Measurements from ENCODE around the gene SERTAD2.

SERTAD2 gene

DNA sequence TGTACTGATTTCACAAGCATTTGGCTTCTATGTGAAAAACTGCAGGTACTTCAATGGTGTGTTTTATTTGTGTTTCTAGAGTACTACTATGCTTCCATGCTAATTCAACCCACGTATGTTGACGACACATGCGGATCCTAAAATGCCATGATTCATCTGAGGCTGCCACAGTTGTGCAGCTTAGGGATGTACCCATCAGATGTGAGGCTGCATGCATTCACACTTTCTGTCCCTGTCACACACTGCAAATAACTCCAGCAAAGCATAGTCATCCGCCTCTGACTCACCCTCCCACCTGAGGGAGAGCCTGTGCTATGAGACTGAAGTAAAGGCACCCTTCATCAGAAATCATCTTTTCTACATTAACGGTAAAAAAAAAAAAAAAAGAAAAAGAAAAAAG lies 22.1 kb upstream of the SERTAD2 start:
- DNase-seq (ENCODE audit: low spot score) = peak; percentile 43

DNA sequence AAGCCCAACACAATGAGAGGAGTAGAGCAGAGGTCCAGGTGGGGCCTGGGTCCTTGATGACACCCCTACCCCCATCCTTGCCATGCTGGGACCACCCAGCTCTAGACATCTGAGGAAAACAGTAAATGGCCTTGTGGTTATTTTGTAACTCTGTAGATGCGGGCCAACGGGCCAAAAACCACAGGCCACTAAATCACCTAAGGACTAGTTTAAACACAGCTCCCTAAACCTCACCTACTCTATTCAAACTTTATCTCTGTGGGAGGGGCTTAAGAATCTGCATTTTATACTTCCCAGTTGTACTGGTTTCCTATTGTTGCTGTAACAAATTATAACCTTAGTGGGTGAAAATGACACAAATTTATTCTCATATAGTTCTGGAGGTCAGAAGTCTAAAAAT lies 19.0 kb upstream of the SERTAD2 start:
- DNase-seq (ENCODE audit: low spot score) = no peak

GRCh38 chr2:64670047-64670446 lies 16.3 kb upstream of the SERTAD2 start:
- DNase-seq (ENCODE audit: low spot score) = no peak

- DNase-seq (ENCODE audit: low spot score) = no peak
These were observed 15.6 kb upstream of the SERTAD2 start for GRCh38 chr2:64669288-64669687.

DNA sequence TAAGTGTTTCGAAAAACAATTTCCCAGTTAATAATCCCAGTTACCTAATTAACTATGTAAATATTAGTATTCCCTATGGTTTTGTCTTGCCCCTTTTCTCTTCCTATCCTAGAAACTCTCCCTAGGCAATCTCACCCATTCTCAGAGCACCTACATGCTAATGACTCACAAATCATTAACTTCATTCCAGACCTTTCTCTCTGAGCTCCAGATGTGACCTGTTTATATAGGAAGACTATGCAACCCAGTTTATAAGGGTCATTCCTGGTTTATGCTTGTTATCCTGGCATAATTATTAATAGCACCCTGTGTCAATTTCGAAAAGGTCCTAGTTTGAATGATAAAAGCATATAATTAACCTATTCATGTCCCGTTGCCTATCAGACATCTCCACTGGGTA lies 14.8 kb upstream of the SERTAD2 start:
- DNase-seq (ENCODE audit: low spot score) = no peak

DNA sequence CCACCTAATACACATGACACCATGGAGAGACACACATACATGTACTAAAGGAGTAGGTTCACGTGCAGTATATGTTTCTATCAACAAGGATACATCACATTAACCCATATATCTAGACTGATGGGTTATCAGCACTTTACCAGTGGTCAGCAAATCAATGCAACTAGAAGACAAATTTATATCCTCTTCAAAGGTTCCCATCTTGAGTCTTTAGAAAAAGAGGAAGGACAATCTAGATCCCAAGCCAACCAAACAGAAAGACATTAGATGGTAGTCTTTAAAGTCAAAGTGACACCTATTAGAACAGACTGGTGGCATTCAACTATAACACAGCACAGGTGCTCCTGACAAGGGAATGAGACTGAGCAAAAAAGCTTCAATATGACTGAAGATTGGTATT lies 13.8 kb upstream of the SERTAD2 start:
- no peak for DNase-seq (ENCODE audit: low spot score)

GRCh38 chr2:64666810-64667438 lies 13.2 kb upstream of the SERTAD2 start:
- no peak for DNase-seq (ENCODE audit: low spot score)

DNA sequence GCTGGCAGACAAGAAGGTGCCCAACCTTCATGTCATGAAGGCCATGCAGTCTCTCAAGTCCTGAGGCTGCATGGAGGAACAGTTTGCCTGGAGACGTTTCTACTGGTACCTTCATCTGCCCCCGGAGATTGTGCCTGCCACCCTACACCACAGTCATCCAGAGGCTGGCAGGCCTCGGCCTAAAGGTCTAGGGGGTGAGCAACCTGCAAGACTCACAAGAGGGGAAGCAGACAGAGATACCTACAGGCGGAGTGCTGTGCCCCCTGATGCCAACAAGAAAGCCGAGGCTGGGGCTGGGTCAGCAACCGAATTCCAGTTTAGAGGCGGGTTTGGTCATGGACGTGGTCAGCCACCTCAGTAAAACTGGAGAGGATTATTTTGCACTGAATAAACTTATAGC lies 12.0 kb upstream of the SERTAD2 start:
- no peak for DNase-seq (ENCODE audit: low spot score)

DNA sequence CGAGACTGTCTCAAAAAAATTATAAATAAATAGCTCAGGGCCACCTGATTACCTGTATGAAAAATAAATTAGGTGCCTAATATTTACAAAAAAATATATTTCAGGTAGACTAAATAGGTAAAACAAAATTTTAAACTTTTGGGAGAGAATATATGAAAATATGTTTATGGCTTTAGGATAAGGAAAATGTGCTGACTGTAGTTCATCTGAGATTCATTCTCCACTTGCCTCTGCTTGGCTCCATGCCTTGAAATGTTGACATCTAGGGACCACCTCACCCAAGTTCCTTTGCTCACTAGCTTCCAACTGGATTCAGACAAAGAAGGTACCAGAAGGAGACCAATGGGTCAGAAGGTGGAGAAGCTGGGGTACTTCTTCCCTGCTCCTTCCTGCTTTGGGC lies 9.7 kb upstream of the SERTAD2 start:
- no peak for DNase-seq (ENCODE audit: low spot score)

DNA sequence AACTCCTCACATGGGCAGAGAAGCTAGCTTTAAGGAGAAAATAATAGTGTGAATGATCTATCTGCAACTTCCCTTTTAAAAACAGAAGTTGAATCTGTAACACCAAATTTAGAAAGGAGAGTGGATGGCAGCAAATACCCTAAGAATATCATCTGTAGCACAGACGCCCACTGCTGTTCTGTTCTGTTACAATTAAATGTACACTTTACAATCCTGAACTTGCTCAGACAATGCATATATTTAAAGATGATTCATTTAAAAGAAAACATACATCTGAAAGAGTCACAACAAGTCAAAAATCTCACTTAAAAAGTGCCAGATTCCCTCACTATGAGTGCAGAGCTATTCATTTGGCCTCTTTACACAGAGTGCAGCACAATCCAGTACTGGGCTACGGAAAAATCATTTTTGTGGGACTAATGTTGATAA lies 8.0 kb upstream of the SERTAD2 start:
- DNase-seq (ENCODE audit: low spot score) = no peak

- no peak for DNase-seq (ENCODE audit: low spot score)
These were observed 5.5 kb upstream of the SERTAD2 start for GRCh38 chr2:64659252-64659651.

GRCh38 chr2:64658269-64658668 lies 4.6 kb upstream of the SERTAD2 start:
- no peak for DNase-seq (ENCODE audit: low spot score)

DNA sequence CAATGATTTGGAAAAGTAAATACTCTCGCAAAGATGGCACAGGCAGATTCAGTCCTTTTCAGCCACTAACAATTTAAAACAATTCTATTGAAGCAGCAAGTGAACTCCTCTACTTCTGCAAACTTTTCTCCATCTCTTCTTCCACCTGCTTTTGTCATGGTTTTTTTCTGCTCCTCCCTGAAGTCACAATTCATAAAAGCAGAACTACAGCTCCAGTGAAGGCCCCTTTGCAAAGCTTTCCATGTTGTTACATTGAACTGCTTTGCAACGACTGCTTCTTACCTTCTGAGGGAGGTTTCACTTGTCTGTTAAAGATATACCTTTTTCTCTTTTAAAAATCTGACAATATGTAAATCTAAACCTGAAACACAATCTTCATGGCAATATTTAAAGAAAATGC lies 3.7 kb upstream of the SERTAD2 start:
- no peak for DNase-seq (ENCODE audit: low spot score)

DNA sequence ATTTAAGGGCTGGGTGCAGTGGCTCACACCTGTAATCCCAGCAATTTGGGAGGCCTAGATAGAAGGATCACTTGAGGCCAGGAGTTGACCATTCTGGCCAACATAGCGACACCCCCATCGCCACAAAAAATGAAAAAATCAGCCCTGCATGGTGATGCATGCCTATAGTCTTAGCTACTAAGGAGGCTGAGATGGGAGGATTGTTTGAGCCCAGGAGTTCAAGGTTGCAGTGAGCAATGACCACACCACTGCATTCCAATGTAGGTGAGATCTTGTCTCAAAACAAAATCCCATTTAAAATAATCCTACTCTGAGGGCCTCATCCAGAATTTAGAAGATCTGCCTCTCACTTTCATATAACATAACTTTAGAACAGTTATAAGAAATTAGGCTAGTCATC lies 2.7 kb upstream of the SERTAD2 start:
- DNase-seq (ENCODE audit: low spot score) = no peak

GRCh38 chr2:64655873-64656272 lies 2.2 kb upstream of the SERTAD2 start:
- no peak for DNase-seq (ENCODE audit: low spot score)

- no peak for DNase-seq (ENCODE audit: low spot score)
These were observed 1.4 kb upstream of the SERTAD2 start for GRCh38 chr2:64655018-64655664.

- DNase-seq (ENCODE audit: low spot score) = peak; percentile 73
These were observed 524 bp upstream of the SERTAD2 start for GRCh38 chr2:64654063-64654811.

DNA sequence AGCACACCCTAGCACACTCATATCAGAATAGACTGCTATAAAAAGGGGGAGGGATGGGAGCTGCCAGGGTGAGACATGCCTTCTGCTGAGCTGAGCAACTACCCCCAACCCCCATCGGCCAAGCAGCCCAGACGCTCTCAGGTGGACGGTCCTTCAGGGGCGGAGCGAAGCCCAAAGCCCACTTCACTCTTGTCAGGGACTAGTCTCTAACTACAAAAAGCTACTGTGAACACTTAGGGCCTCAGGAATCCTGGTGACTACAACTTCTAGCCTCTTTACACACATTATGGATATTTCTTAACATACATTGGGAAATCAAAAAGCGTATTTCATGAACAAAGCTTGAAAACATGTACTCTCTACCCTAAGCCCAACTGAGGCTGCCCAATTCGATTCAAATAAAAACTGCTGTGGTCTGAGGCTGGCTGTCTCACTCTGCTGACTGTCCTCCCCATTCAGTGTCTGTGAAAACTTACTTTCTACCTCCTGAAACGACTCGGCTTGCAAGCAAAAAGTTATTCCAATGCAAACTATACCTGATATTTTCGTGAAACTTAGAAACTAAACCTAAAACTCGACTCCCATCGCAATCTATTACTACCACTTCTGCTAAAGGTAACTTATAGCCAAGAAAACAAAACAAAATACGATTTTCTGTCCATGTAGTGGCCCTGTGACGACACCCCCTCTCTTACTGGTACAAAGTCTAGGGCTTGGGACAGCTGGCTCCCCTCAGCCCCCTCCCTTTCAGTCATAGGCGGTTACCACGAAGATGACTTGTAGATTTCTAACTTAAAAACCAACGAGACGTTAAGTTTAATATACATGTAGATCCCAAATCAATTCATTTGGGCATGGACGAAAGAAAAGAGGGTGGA lies 1.2 kb downstream of the SERTAD2 start:
- DNase-seq (ENCODE audit: low spot score) = no peak

DNA sequence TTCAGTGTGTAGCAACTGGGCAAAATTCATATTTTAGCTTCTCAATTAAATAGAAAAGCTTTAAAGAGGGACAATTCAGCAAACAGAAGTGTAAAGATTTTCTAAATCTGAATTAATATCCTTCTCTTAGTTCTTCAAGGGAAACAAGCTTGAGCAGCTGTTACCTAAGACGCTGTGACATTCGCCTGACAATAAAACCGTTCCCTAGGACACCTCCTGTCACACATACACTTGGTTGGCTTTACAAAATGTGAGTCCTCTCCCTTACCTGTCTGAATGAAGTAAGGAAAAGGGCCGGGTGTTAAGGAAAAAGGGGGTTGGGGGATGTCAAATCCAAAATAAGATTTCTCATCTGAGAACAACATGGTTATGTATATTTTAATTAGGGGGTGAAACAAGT lies 2.1 kb downstream of the SERTAD2 start:
- DNase-seq (ENCODE audit: low spot score) = no peak

DNA sequence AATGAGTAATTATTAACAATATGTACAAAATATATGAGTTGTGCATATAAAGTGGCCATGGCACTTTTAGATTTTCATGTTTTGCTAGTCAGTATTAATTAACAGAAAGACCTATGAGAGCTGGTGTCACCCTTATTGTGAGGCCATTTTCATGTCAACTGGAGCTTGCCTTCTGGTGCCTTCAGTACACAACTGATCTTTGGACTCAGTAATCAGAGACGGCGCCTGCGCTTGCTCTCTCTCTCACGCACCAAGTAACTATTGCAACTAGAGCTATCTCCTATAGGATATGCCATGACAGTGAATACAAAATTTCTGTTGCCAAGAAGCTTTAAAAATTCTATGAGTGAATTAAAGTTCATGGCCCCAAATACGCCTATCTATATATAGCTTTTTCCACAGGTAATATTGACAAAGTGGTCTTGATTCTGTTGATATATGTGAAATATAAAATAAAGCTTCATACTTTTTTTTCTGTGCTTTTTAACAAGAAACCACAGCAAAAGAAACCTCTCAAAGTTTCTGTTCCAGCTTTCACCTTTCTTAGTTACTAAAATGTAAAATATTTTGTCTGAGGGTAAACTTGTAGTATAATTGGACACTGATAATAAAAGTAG lies 2.9 kb downstream of the SERTAD2 start:
- DNase-seq (ENCODE audit: low spot score) = no peak

DNA sequence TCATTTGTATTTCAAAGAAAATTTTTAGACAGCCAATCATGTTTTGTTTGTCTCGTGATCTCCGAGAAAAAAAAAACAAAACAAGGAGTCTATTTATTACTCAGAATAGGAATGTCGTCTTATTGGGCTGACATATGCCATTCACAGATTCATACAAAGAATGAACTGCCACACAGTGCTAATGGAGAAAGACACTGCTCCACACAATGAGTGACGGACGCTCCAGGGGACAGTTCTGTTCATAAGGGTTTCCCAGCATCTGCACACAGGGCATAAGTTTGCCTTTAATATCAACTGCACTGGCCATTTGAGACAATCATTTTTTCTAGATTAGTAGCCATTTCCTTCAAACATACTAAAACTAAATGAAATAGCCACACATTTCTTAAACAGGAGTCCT lies 3.4 kb downstream of the SERTAD2 start:
- DNase-seq (ENCODE audit: low spot score) = no peak

DNA sequence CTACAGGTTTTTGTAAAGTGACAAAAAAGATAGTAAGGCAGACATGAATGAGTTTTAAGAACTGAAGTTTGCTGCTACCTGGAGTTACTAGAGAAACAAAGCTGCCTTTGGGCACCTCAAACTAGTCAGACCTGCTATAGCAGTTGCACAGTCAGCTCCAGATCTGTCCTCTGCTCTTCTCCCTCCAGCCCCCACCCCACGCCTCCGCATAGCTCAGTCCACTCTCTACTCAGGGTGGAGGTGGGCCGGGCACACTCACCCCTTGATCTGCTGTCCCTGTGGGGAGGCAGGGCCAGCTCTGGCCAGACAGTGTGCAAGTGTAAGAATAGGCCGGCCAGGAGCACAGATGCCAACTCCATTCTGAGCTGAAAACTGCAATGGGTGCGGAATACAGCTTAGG lies 4.1 kb downstream of the SERTAD2 start:
- no peak for DNase-seq (ENCODE audit: low spot score)
